Neuronal stem cell (in vitro differentiated cells): Measurements from ENCODE around the gene SHTN1.

Experiments
- DNase-seq: peaks from one replicate; pipeline ENCODE4 v3.0.0-alpha.2; 2013; ENCODE audit warnings: low spot score
- H2AFZ ChIP-seq: one replicate; pipeline ENCODE4 v1.6.1; 2013; ENCODE audit warnings: mild to moderate bottlenecking, low read length, inconsistent platforms
- H2AK5ac ChIP-seq: 2 replicates; pipeline ENCODE4 v1.6.1; 2013; ENCODE audit warnings: low read depth, mild to moderate bottlenecking, inconsistent platforms, low read length, moderate library complexity, mixed read lengths
- H2BK120ac ChIP-seq: 2 replicates; pipeline ENCODE4 v1.6.1; 2013; ENCODE audit warnings: low read depth, mild to moderate bottlenecking, inconsistent platforms, low read length, moderate library complexity, mixed read lengths
- H2BK12ac ChIP-seq: one replicate; pipeline ENCODE4 v1.6.1; 2013; ENCODE audit warnings: low read length, inconsistent platforms
- H2BK15ac ChIP-seq: 2 replicates; pipeline ENCODE4 v1.6.1; 2013; ENCODE audit warnings: mild to moderate bottlenecking, low read length, inconsistent platforms, mixed read lengths
- H2BK5ac ChIP-seq: one replicate; pipeline ENCODE4 v1.6.1; 2013; ENCODE audit warnings: inconsistent platforms, mild to moderate bottlenecking, low read length, moderate library complexity
- H3K14ac ChIP-seq: one replicate; pipeline ENCODE4 v1.6.1; 2013; ENCODE audit warnings: low read length, inconsistent platforms
- H3K18ac ChIP-seq: 2 replicates; pipeline ENCODE4 v1.6.1; 2013; ENCODE audit warnings: low read length, inconsistent platforms
- H3K23ac ChIP-seq: 2 replicates; pipeline ENCODE4 v1.6.1; 2013; ENCODE audit warnings: low read depth, mild to moderate bottlenecking, mixed read lengths, low read length, inconsistent platforms; ENCODE audit not compliant: poor library complexity
- H3K27ac ChIP-seq: replicated peaks from 3 replicates; pipeline ENCODE4 v1.5.1; 2013; ENCODE audit warnings: low read length, inconsistent platforms
- H3K27me3 ChIP-seq, 3 experiments: 2 replicates each; pipeline ENCODE4 v1.6.1; 2013; ENCODE audit warnings: low read length in 3 of 3, mild to moderate bottlenecking in 2 of 3, inconsistent platforms in 1 of 3, low read depth in 1 of 3, mixed read lengths in 1 of 3, moderate library complexity in 1 of 3; ENCODE audit not compliant: control insufficient read depth in 3 of 3, insufficient read depth in 3 of 3
- H3K36me3 ChIP-seq, 2 donors: replicated peaks in 1 of 2; 2 replicates each; pipeline ENCODE4 v1.6.1; 2013; ENCODE audit warnings: low read length in 2 of 2; ENCODE audit not compliant: control insufficient read depth in 2 of 2, insufficient read depth in 2 of 2
- H3K4ac ChIP-seq: 2 replicates; pipeline ENCODE4 v1.6.1; 2013; ENCODE audit warnings: inconsistent platforms, mild to moderate bottlenecking, low read length, moderate library complexity
- H3K4me1 ChIP-seq, 2 donors: 1 replicate in 1 of 2; 2 replicates in 1 of 2; pipeline ENCODE4 v1.6.1; 2013; ENCODE audit warnings: low read length in 2 of 2, low read depth in 1 of 2; ENCODE audit not compliant: control insufficient read depth in 2 of 2, insufficient read depth in 1 of 2
- H3K4me2 ChIP-seq: one replicate; pipeline ENCODE4 v1.6.1; 2013; ENCODE audit warnings: mild to moderate bottlenecking, low read length, inconsistent platforms; ENCODE audit not compliant: insufficient read depth, poor library complexity, severe bottlenecking
- H3K4me3 ChIP-seq, 2 donors: 2 replicates each; pipeline ENCODE4 v1.5.1; 2013; ENCODE audit warnings: low read length in 2 of 2, mild to moderate bottlenecking in 2 of 2, inconsistent platforms in 1 of 2, moderate library complexity in 1 of 2
- H3K79me1 ChIP-seq: one replicate; pipeline ENCODE4 v1.6.1; 2013; ENCODE audit warnings: low read depth, mild to moderate bottlenecking, inconsistent platforms, low read length, moderate library complexity
- H3K9ac ChIP-seq: one replicate; pipeline ENCODE4 v1.6.1; 2013; ENCODE audit warnings: mild to moderate bottlenecking, low read depth, low read length, inconsistent platforms; ENCODE audit not compliant: poor library complexity
- H3K9me3 ChIP-seq, 2 donors: replicated peaks in 1 of 2; 2 replicates each; pipeline versions ENCODE3 to v1.6.1; 2013; ENCODE audit warnings: low read length in 2 of 2, mild to moderate bottlenecking in 2 of 2, inconsistent platforms in 1 of 2, low read depth in 1 of 2, mixed read lengths in 1 of 2, moderate library complexity in 1 of 2; ENCODE audit not compliant: control insufficient read depth in 2 of 2, insufficient read depth in 1 of 2
- H4K8ac ChIP-seq: one replicate; pipeline ENCODE4 v1.6.1; 2013; ENCODE audit warnings: low read depth, mild to moderate bottlenecking, inconsistent platforms, low read length, moderate library complexity
- H4K91ac ChIP-seq: one replicate; pipeline ENCODE4 v1.6.1; 2013; ENCODE audit warnings: low read length, low read depth, mild to moderate bottlenecking, inconsistent platforms; ENCODE audit not compliant: poor library complexity
- WGBS, 2 donors: extraction: QIAGEN DNeasy Blood & Tissue Kit; methylation state at CpG; one replicate each; pipeline ENCODE4 v1.1.7; 2013; ENCODE audit warnings: missing lambda C conversion rate in 2 of 2, mixed read lengths in 1 of 2; ENCODE audit not compliant: insufficient read length in 2 of 2, insufficient replicate concordance in 1 of 2; ENCODE audit errors: extremely low coverage in 2 of 2; 5-methylcytosine and 5-hydroxymethylcytosine counted together

SHTN1 gene

DNA sequence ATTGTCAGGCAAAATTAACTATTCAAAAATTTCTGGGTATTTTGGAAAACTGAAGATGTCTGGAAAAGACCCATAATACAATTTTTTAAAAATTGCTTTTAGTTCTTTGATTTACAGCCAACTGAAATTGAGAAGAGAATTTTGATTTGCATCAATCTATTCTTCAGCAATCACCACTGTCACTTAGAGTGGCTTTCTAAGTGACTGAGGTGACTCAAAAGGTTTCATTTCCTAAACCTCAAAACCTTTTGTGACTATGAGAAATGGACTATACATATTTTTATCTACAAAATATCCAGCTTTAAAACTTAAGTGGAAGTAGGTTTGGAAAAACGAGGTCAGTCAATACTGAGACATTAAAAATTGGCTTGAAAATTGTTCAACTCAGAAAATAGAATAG, 95.7 kb downstream of the SHTN1 start:
- DNase-seq: no peak
- no peak overlapping the region for H2BK12ac ChIP-seq
- H3K23ac ChIP-seq: no peak overlapping the region
- no peak overlapping the region for H3K14ac ChIP-seq
- no peak overlapping the region for H2AK5ac ChIP-seq
- no peak overlapping the region for H2BK15ac ChIP-seq
- peaks cover 0 to 3% of the 10 kb centered on the region in 2 donors for H3K4me1 ChIP-seq
- no peaks in the 10 kb centered on the region for H3K9me3 ChIP-seq
- no peak overlapping the region for H3K27ac ChIP-seq
- no peak overlapping the region for H3K4me3 ChIP-seq
- H2AFZ ChIP-seq: no peak overlapping the region
- no peak overlapping the region for H4K8ac ChIP-seq
- no peaks in the 10 kb centered on the region for H3K36me3 ChIP-seq
- H3K79me1 ChIP-seq: no peaks in the 10 kb centered on the region
- H3K18ac ChIP-seq: no peak overlapping the region
- no peaks in the 10 kb centered on the region for H3K27me3 ChIP-seq
- H3K4me2 ChIP-seq: no peak overlapping the region
- no peak overlapping the region for H3K9ac ChIP-seq
- no peak overlapping the region for H4K91ac ChIP-seq
- H2BK5ac ChIP-seq: no peak overlapping the region
- no peak overlapping the region for H2BK120ac ChIP-seq
- no CpG with 5 or more reads among the region's 1 CpG for WGBS, 2 donors
- no peak overlapping the region for H3K4ac ChIP-seq

GRCh38 chr10:116907245-116907987, 97.6 kb downstream of the SHTN1 start:
- no CpG with 5 or more reads among the region's 6 CpGs for WGBS, 2 donors
- H3K4me3 ChIP-seq: no peak overlapping the region
- H3K4me1 ChIP-seq: peaks cover 0 to 3% of the 10 kb centered on the region in 2 donors
- H2BK120ac ChIP-seq: no peak overlapping the region
- no peaks in the 10 kb centered on the region for H3K36me3 ChIP-seq
- H4K8ac ChIP-seq: no peak overlapping the region
- H2AFZ ChIP-seq: no peak overlapping the region
- H3K18ac ChIP-seq: no peak overlapping the region
- no peak overlapping the region for H3K14ac ChIP-seq
- no peak overlapping the region for H2AK5ac ChIP-seq
- no peak overlapping the region for H3K9ac ChIP-seq
- no peaks in the 10 kb centered on the region for H3K9me3 ChIP-seq
- H3K23ac ChIP-seq: no peak overlapping the region
- no peak overlapping the region for H4K91ac ChIP-seq
- H2BK5ac ChIP-seq: no peak overlapping the region
- H3K4me2 ChIP-seq: no peak overlapping the region
- no peak for DNase-seq
- H3K4ac ChIP-seq: no peak overlapping the region
- H2BK12ac ChIP-seq: peak overlapping the region; percentile 24
- H3K27me3 ChIP-seq: no peaks in the 10 kb centered on the region
- no peak overlapping the region for H2BK15ac ChIP-seq
- H3K27ac ChIP-seq: no peak overlapping the region
- H3K79me1 ChIP-seq: no peaks in the 10 kb centered on the region

DNA sequence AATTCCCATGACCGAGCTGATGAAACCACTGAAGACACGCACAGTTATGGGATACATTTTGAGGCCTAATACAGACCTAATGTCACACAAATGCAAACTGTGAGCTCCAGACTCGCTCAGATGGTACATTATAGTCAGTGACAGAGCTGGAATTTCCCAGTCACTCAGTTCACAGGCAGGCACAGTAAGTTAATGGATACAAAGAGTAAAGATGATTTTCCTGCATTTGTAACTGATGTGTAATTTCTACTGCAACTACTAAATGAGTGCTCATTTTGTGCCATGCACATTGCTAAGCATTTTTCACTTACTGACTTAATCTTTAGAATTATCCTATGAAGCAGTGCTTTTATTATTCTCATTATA, 99.2 kb downstream of the SHTN1 start:
- H2BK12ac ChIP-seq: no peak overlapping the region
- no CpG with 5 or more reads among the region's 3 CpGs for WGBS, 2 donors
- H3K18ac ChIP-seq: no peak overlapping the region

DNA sequence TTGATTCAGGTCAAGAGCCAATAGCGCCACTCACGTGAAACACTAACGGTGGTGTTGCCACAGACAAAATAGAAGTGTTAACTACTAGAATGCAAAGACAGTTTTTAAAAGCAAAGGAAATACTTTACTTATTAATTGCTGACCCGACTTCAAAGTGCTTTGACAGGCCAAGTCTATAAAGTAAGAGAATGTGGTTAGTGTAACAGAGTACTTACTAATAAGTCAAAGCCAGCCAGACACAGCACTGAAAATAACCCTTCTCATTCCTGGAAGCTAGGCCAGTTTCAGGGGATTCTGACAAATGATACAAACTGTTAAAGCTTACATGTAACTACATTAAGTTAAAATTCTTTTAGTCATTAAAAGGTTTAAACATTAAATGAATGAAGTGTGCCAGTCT, 105.4 kb downstream of the SHTN1 start:
- H3K14ac ChIP-seq: no peak overlapping the region
- DNase-seq: no peak
- no peak overlapping the region for H3K4me2 ChIP-seq
- no peaks in the 10 kb centered on the region for H3K36me3 ChIP-seq
- H3K27ac ChIP-seq: no peak overlapping the region
- H2BK12ac ChIP-seq: no peak overlapping the region
- H2AFZ ChIP-seq: no peak overlapping the region
- WGBS, 2 donors: no CpG with 5 or more reads among the region's 4 CpGs
- no peak overlapping the region for H3K23ac ChIP-seq
- H2BK5ac ChIP-seq: no peak overlapping the region
- H3K4me3 ChIP-seq: no peak overlapping the region
- no peak overlapping the region for H2AK5ac ChIP-seq
- H2BK15ac ChIP-seq: no peak overlapping the region
- H3K9ac ChIP-seq: no peak overlapping the region
- H3K4me1 ChIP-seq: no peaks in the 10 kb centered on the region
- no peaks in the 10 kb centered on the region for H3K9me3 ChIP-seq
- H3K79me1 ChIP-seq: no peaks in the 10 kb centered on the region
- H3K4ac ChIP-seq: no peak overlapping the region
- no peak overlapping the region for H2BK120ac ChIP-seq
- no peak overlapping the region for H4K8ac ChIP-seq
- H3K27me3 ChIP-seq: no peaks in the 10 kb centered on the region
- H4K91ac ChIP-seq: no peak overlapping the region
- no peak overlapping the region for H3K18ac ChIP-seq

More for the DNA sequence above, 99.2 kb downstream of the SHTN1 start:
- no peaks in the 10 kb centered on the region for H3K4me1 ChIP-seq
- H3K27ac ChIP-seq: no peak overlapping the region
- H3K36me3 ChIP-seq: no peaks in the 10 kb centered on the region
- H3K4me3 ChIP-seq: no peak overlapping the region
- no peak overlapping the region for H2AK5ac ChIP-seq
- no peak overlapping the region for H2BK120ac ChIP-seq
- H2BK5ac ChIP-seq: no peak overlapping the region
- no peak overlapping the region for H3K4me2 ChIP-seq
- H3K79me1 ChIP-seq: no peaks in the 10 kb centered on the region
- H2BK15ac ChIP-seq: no peak overlapping the region
- H3K9me3 ChIP-seq: no peaks in the 10 kb centered on the region
- H3K4ac ChIP-seq: no peak overlapping the region
- no peak overlapping the region for H3K23ac ChIP-seq
- H3K9ac ChIP-seq: no peak overlapping the region
- H3K27me3 ChIP-seq: no peaks in the 10 kb centered on the region
- DNase-seq: no peak
- H4K91ac ChIP-seq: no peak overlapping the region
- H3K14ac ChIP-seq: no peak overlapping the region
- H4K8ac ChIP-seq: no peak overlapping the region
- H2AFZ ChIP-seq: no peak overlapping the region
